DOHH2 (cell line): ENCODE measurements around the gene PHF21B.

Experiments
- EZH2phosphoT487 ChIP-seq: fragments of 200-600 bp; sonication (generic); IDR thresholded peaks from 2 replicates; pipeline ENCODE4 v1.6.1; 2017; ENCODE audit warnings: borderline replicate concordance, mild to moderate bottlenecking, antibody characterized with exemption, low read length, moderate library complexity, mixed read lengths
- TF ChIP-seq, protein P1 (sequence below): fragments of 200-600 bp; sonication (generic); IDR thresholded peaks from one replicate; pipeline ENCODE4 v1.5.1; 2014; ENCODE audit warnings: antibody characterized with exemption, mild to moderate bottlenecking, low read depth, low read length; ENCODE audit not compliant: poor library complexity, severe bottlenecking

DNA sequence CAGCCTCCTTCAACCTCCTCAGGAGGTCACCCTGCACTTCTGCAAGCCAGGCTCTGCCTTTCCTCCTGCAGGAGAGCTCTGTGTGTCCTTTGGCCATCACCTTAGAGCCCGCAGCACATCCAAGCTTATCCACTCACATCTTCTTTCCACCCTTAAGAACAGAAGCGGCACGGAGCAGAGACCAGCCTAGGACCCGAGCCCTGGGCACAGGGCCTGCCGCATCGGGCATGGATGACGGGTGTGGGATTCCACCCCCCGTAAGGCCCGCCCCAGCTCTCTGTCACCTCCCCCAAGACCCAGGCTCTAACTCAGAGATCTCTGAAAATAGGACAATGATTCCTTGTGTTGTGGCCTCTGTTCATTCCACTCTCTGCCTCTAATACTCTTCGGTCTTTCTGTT lies 42.1 kb upstream of the PHF21B start:
- TF ChIP-seq, protein P1, sequence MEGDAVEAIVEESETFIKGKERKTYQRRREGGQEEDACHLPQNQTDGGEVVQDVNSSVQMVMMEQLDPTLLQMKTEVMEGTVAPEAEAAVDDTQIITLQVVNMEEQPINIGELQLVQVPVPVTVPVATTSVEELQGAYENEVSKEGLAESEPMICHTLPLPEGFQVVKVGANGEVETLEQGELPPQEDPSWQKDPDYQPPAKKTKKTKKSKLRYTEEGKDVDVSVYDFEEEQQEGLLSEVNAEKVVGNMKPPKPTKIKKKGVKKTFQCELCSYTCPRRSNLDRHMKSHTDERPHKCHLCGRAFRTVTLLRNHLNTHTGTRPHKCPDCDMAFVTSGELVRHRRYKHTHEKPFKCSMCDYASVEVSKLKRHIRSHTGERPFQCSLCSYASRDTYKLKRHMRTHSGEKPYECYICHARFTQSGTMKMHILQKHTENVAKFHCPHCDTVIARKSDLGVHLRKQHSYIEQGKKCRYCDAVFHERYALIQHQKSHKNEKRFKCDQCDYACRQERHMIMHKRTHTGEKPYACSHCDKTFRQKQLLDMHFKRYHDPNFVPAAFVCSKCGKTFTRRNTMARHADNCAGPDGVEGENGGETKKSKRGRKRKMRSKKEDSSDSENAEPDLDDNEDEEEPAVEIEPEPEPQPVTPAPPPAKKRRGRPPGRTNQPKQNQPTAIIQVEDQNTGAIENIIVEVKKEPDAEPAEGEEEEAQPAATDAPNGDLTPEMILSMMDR = no peak
- no peak for TF ChIP-seq EZH2phosphoT487
